GM19468 (cell line): ENCODE measurements around the gene AGO3.
"Not testable (repeated sequence)": the region's sequence is repeated elsewhere in the genome, so short reads cannot be mapped to it uniquely, and the experiment has no call there.

Source experiments
- ATAC-seq: cut with Tn5 transposase; IDR thresholded peaks from one replicate; pipeline ENCODE4 v1.9.1; 2021; ENCODE audit warnings: mild to moderate bottlenecking, moderate library complexity, moderate number of reproducible peaks; ENCODE audit not compliant: unreplicated experiment; ENCODE audit errors: extremely low read depth

AGO3 gene

GRCh38 chr1:35923791-35924221 is 7.1 kb upstream of the AGO3 start:
- no peak for ATAC-seq

- ATAC-seq, result no peak
These were observed 6.1 kb upstream of the AGO3 start for GRCh38 chr1:35924838-35925237.

DNA sequence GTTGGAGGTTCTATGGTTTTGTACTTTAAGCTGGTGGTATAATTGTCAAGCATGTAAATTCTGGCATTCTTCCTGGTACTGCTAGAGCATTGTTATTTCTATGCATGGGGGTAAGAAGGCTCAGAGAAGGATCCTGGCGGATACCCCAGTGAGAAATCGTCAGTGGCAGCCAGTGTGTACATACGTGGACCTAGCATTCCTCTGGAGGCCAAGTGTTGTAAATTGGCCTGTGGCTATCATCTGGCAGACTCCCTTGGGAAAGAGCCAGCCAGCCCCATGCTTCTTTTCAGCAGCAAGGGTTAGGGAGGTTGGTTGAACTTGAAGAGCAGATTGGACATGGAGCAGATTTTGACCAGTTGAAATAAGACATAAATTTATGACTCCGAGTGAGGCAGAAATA is 5.2 kb upstream of the AGO3 start:
- ATAC-seq, result no peak

DNA sequence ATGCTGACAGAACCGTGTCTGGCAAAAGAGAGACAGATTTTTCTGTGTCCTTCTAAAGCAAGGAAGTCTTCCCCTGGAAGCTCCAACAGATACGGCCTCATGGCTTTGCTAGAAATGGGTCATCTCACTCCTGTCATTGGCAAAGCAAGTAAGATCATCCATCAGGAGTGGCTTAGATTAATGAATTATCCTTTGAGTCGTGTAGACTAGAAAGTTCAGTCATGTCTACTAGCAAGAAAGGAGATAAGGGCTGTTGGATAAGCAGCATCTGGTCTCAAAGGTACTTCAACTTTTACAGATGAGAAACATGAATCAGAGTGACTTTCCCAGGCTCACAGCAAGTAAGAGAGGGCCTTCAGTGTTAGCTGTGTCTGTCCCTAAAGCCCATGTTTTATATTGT is 3.4 kb upstream of the AGO3 start:
- ATAC-seq, result no peak

DNA sequence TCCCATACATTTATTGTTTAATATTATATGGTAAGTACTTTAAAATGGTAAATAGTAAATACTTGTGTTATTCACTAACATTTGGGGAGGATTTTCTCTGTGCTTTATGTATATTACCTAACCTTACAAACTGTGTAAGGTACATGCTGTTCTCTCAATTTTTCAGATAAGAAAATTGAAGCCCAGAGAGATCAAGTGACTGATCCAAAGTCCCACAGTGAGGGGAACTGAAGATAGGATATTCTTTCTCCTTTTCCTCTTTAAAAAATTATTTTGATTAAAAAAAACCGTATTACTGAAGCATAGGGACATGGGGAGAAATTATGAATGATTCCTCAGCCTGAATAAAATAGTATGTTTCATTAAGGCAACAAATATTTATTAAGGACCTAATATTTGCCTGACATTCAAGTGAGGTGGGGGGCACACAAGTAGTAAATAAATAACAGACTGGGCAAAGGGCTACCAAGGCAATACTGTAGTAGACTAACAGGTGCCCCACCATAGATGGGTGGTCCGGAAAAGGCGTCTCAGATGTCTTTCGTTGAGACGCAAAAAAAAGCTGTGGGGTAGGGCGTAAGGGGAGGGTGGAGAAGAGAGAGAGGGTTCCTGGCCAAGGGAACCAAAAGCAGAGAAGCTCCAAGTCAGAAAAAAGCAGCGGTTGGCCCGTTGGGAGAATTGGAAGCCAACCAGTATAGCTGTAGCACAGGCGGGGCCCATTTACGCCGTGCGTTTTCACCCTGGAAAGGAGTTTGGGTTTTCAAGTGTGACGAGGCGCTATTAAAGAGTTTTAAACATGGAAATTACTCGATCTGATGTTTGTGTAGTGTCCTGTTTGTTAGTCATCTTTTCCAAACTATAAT is 944 bp upstream of the AGO3 start:
- no peak for ATAC-seq

DNA sequence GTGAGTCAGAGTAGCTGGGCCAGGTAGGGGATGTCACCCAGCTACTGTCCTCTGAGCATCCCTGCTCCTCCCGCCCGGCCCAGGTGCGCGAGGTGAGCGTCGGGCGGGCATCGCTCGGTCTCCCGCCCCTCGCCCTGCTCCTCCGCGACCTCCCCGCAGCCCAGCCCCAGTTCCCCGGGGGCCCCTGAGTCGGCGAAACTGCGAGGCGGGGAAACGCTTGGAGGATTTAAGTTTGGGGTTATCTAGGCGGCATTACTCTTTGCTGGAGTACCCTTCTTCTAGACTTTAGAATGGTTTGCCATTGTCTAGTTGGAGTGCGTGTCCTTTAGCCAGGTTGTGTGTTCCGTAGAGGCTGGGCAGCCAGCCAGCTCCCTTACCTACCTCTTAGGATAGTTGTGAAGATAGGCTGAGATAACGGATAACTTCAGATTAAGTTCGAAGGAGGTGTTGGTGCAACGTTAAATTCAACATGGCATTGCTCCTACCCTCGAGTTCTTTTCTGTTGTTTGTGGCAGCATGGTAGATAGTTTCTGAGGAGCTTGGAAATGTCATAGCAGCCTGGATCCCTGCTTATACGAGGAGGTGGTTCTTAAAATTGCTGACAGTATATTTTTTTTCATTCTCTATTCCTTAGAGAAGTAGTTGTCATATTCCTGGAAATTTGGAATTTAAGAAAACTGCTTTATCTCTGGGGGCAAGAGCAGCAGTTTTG is 697 bp downstream of the AGO3 start:
- ATAC-seq, result no peak

- no peak for ATAC-seq
These were observed 1.3 kb downstream of the AGO3 start for GRCh38 chr1:35932158-35932636.

GRCh38 chr1:35932941-35933340 is 2.0 kb downstream of the AGO3 start:
- no peak for ATAC-seq

DNA sequence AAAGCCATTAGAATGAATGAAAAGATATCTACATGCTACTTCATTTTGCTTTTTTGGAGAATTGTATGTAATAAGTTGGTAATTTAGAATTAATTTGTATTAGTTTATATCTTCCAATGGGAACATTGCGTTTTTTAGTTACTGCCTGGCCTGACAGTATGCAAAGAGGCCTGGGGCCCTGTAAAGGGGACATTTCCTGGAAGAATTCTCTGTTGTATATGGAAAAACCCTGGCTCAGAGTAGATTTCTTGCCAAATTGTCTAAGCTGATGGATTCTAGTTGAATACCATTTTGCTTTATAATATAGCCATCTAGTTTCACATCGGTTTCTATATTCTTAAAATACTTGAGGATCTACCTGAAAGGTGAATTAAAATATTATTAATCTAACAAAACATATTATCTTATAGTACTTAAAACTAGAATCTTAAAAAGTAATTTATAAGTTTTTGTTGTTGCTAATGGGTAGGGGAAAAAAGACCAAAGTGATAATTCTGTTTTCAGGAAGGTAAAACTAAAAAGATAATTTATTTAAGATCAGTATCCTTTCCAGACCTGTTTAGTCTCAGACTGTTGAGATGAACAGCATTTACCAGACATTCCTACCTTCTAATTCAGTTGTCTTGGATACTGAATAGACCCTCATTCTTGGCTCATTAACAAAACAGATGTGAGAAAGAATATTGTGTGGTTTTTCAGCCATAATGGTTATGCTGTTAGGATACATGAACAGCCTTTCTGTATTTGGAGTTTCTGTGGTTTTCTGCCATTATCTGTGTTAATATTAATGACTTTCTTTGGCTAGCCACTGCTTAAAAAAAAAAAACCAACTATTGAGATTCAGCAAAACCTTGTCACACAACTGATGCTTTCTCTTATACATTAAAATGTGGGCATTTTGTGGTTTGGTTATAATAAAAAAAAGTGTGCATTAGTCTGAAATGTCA is 4.8 kb downstream of the AGO3 start:
- no peak for ATAC-seq

- ATAC-seq, result no peak
These were observed 5.9 kb downstream of the AGO3 start for GRCh38 chr1:35936838-35937237.

GRCh38 chr1:35939484-35939883 is 8.6 kb downstream of the AGO3 start:
- no peak for ATAC-seq

DNA sequence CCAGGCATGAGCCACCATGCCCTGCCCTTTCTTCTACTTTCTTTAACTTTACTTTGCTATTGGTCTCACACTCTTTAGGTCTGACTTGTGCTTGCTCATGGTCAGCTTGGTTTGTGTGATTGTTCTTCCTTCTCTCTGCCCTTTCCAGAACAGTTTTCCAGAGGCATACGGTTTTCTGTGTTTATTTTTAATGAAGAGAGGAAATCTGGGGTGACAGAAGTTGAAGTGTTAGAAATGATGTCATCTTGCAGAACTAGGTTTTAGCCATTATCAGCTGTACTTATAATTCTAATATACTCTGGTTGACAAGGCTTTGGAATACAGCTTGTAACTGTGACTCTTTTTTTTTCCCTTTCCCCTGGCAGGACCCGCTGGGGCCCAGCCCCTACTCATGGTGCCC is 14.4 kb downstream of the AGO3 start:
- no peak for ATAC-seq

DNA sequence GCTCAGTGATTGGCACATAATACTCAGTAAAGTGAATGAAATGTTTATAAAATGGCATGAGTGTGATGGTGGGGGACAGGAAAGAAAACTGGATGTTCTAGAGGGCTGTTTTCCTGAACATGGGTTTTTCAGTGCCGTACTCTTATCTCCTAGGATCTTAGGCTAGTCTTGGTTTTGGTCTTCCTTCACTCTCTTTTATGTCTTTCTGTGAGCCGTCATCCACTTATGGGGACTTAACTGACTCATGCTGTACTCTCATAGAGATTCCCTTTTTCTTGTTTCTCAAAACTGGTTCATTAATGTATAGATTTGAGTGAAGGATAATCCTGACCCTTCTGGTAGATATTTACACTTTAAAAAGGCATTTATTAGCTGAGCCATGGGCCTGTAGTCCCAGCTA is 16.6 kb downstream of the AGO3 start:
- no peak for ATAC-seq

GRCh38 chr1:35958558-35958957 is 27.7 kb downstream of the AGO3 start:
- ATAC-seq, result no peak

DNA sequence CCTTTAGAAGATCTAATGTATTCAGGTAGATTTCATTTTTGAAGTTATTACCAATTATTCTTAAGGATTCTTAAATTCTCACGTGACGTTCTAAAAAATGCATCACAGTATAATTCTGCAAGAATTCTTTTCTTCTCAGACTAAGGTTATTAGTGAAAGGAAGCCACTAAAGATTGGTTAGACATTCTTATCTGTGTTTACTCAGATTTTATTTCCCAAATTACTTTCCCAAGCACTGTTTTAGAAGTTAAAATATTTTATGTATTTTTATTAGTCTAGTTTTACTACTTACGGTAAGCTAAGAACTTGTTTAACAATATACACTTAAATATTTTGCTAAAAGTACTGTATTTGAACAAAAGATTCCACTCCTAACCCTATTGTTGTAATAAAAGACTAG is 28.4 kb downstream of the AGO3 start:
- no peak for ATAC-seq

- no peak for ATAC-seq
These were observed 32.0 kb downstream of the AGO3 start for GRCh38 chr1:35962952-35963351.

DNA sequence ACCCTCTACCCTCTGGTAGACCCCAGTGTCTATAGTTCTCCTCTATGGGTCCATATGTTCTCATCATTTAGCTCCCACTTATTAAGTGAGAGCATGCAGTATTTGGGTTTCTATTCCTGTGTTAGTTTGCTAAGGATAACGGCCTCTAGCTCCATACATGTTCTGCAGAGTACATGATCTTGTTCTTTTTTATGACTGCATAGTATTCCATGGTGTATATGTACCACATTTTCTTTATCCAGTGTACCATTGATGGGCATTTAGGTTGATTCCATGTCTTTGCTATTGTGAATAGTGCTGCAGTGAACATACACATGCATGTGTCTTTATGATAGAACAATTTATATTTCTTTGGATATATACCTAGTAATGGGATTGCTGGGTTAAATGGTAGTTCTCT is 33.4 kb downstream of the AGO3 start:
- ATAC-seq, result not testable (repeated sequence)

- ATAC-seq, result no peak
These were observed 37.5 kb downstream of the AGO3 start for GRCh38 chr1:35968396-35968795.

DNA sequence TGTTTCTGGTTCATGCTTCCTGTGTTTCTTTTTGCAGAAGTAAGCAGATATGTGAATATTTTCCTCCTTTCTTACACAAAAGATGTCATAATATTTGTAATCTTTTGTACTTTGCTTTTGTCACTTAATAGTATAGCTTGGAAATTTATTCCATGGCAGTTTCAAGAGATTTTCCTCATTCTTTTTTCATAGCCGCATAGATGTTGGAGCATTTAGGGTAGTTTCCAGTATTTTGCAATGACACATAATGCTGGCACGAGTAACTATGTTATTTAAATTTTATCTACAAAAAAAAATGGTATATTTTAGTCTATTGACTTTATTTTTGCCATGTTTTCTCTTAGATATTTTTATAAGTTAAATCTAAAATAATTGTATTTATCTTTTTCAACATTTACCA is 40.7 kb downstream of the AGO3 start:
- no peak for ATAC-seq

GRCh38 chr1:35972631-35973030 is 41.7 kb downstream of the AGO3 start:
- not testable (repeated sequence) for ATAC-seq
